Esophagus muscularis mucosa (tissue), 4 donors: Measurements from ENCODE around the gene ZNF621. TPM values are rescaled to one million over a fixed set of nuclear protein-coding genes. Genes with fewer than 3 reads are reported as not detected.

Experiments
- DNase-seq: peaks from one replicate; pipeline ENCODE4 v3.0.0-alpha.2; 2017; ENCODE audit errors: extremely low spot score
- H3K27ac ChIP-seq, 4 donors: fragments of 200-600 bp; sonication (generic); replicated peaks in 1 of 4; 1 replicate in 3 of 4; 2 replicates in 1 of 4; pipeline ENCODE4 v1.5.1; 2016 to 2019; ENCODE audit warnings: mild to moderate bottlenecking in 1 of 4
- H3K27me3 ChIP-seq, 4 donors: fragments of 200-600 bp; sonication (generic); one replicate each; pipeline versions ENCODE4 v1.5.1 to v1.6.0; 2016 to 2019
- H3K36me3 ChIP-seq, 4 donors: fragments of 200-600 bp; sonication (generic); one replicate each; pipeline ENCODE4 v1.5.1; 2016 to 2019
- H3K4me1 ChIP-seq, 4 donors: fragments of 200-600 bp; sonication (generic); one replicate each; pipeline ENCODE4 v1.5.1; 2016 to 2019
- H3K4me3 ChIP-seq, 4 donors: fragments of 200-600 bp; sonication (generic); 1 replicate in 2 of 4; 2 replicates in 2 of 4; pipeline ENCODE4 v1.5.1; 2016 to 2019; ENCODE audit warnings: mild to moderate bottlenecking in 4 of 4, moderate library complexity in 1 of 4
- H3K9me3 ChIP-seq, 4 donors: fragments of 200-600 bp; sonication (generic); 1 replicate in 3 of 4; 2 replicates in 1 of 4; pipeline ENCODE4 v1.5.1; 2016 to 2019
- EP300 ChIP-seq: sonication (generic); formaldehyde crosslinking; IDR thresholded peaks from one replicate; pipeline ENCODE4 v1.6.1; 2017; ENCODE audit warnings: antibody characterized with exemption
- POLR2A ChIP-seq: fragments of 450-650 bp; IDR thresholded peaks from one replicate; pipeline ENCODE4 v1.6.1; 2017; ENCODE audit warnings: antibody characterized with exemption, moderate library complexity, mild to moderate bottlenecking, low read depth
- POLR2AphosphoS5 ChIP-seq, 2 donors: sonication (generic); formaldehyde crosslinking; IDR thresholded peaks; one replicate each; pipeline ENCODE4 v1.6.1; 2017; ENCODE audit warnings: antibody characterized with exemption in 2 of 2
- WGBS: methylation state at CpG from one replicate; pipeline ENCODE4 v1.1.5; 2018; 5-methylcytosine and 5-hydroxymethylcytosine counted together
- intact Hi-C: fragments of 100-400 bp; cut with DNase I; formaldehyde crosslinking; loops from one replicate; pipeline ENCODE4 v1.15.1; 2023
- total RNA-seq, 4 donors: library from RNA; depleted of rRNA; stranded (reverse); fragments of >200 nt; gene quantifications; one replicate each; pipeline versions ENCODE4 v1.1.0 to v1.2.1, GENCODE V29; 2016
- TF ChIP-seq, protein P1 (sequence below), 3 experiments: fragments of 200-600 bp in 2 of 3; fragments of 450-650 bp in 1 of 3; sonication (generic) in 2 of 3; IDR thresholded peaks; one replicate each; pipeline ENCODE4 v1.5.1; 2017 to 2019; ENCODE audit warnings: antibody characterized with exemption in 3 of 3, mild to moderate bottlenecking in 2 of 3, moderate library complexity in 1 of 3

ZNF621 gene
- 10 to 100 TPM; 12.9 to 22.8 (median 16.8) TPM for total RNA-seq

DNA sequence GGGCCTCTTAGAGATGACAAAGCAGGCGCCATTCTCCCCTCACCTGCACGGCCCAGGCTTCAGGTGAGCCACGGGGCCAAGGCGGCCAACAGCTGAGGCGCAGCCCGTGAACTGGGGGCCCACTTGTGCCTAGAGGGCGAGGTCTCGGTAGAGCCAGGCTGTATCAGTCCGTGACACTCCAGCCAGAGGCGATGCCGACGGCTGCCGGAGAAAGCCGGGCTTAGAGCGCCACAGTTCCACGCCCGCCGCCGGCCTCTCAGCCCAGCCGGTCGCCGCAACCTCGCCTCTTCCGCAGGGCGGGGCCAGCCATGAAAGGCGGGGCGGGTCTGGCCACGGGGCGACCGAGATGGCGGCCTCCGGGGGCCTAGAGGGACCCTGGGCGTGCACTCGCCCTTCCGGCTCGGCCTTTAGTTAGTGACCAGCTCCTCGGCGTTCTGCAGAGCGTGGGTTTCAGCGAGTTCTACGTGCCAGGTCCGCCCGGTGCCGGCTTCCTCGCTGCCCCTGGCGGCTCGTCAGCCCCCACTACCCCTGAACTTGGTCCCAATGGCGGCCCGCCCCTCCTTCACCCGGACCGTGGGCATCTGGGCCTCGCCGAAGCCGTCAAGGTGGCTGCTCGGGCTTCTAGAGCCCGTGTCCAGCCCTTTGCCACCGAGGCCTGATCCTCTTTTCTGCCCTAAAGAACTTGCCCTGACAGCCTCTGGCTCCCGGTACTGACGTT, at the start of gene ZNF621:
TSS of gene ZNF621 (plus strand) at position 393 of the 718 bp plus-strand sequence. CDS start 881 bp downstream, outside the sequence.
- H3K4me3 ChIP-seq: peak within 1 kb of the TSS; percentile 67 to 93 (median 82)
- no peaks in the 10 kb centered on the region for H3K27me3 ChIP-seq
- 10% methylated on average over 4 of the region's 59 CpGs for WGBS
- intact Hi-C loops: loop anchor here (5.0 kb wide), 2 partner anchors 47 to 67 kb away; partner anchors contain the start of genes RPL14 and ZNF619
- H3K4me1 ChIP-seq: peaks cover 17 to 34% (median 22%) of the 10 kb centered on the region in 4 donors
- H3K9me3 ChIP-seq: no peaks in the 10 kb centered on the region
- DNase-seq: peak; percentile 95
- peak within 1 kb of the TSS; percentile 82 to 92 (median 90) for H3K27ac ChIP-seq
- TF ChIP-seq POLR2AphosphoS5 (IDR thresholded peaks at IDR 0.05): peak; percentile 90 to 96
- peak; percentile 62 for TF ChIP-seq POLR2A
- no peak for TF ChIP-seq EP300
- TF ChIP-seq, protein P1, sequence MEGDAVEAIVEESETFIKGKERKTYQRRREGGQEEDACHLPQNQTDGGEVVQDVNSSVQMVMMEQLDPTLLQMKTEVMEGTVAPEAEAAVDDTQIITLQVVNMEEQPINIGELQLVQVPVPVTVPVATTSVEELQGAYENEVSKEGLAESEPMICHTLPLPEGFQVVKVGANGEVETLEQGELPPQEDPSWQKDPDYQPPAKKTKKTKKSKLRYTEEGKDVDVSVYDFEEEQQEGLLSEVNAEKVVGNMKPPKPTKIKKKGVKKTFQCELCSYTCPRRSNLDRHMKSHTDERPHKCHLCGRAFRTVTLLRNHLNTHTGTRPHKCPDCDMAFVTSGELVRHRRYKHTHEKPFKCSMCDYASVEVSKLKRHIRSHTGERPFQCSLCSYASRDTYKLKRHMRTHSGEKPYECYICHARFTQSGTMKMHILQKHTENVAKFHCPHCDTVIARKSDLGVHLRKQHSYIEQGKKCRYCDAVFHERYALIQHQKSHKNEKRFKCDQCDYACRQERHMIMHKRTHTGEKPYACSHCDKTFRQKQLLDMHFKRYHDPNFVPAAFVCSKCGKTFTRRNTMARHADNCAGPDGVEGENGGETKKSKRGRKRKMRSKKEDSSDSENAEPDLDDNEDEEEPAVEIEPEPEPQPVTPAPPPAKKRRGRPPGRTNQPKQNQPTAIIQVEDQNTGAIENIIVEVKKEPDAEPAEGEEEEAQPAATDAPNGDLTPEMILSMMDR (IDR thresholded peaks at IDR 0.05): no peak
- H3K36me3 ChIP-seq: peaks cover 15 to 37% (median 24%) of the 10 kb centered on the region in 4 donors

DNA sequence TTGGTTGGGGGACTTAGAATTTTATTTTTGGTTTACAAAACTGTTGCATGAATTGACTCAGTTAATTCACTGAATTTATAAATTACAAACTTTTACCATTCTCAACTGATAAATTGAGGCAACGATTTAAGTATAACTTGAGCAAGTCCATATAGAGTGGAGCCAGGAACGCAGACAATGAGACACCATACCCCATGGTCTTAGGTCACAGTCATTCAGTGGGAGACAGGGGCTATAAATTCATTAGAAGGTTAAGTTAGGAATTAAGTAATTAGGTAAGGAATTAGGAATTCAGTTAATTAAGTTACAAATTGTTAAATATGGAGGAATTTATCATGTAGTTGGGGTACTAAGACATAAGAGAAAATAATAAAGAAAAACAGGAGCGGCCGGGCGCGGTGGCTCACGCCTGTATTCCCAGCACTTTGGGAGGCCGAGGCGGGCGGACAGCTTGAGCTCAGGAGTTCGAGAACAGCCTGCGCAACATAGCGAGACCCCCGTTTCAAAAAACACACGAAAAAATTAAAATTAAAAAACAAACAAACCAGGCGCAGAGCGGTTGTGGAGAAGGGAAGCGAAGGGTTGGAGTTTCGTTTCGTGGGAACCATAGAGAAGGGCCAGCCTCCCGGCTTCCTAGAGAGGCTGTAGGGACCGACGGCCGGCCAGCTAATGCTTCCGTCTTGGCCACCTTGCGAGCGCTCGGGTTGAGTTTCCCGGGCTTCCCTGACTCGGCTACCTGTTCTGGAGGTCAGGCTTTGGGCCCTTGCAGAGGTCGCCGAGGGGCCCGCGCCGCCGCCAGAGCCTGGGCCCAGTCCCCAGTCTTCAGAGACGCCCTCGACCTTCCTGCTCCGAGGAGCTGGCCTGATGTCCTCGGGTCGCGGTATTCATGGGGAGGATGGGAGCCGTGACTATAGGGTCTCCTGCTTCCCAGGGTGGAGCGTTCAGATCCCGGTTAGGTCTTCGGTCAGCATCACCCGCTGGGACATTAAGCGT, 48.0 kb upstream of the ZNF621 start, which contains the start of gene ZNF619:
TSS of gene ZNF619 (plus strand) at position 645 of the 993 bp plus-strand sequence. CDS start 858 bp downstream, outside the sequence.
- Histone ChIP-seq H3K27me3 (no peaks in the 10 kb centered on the region), H3K4me3 (peak within 1 kb of the TSS; percentile 66 to 88 (median 72)), H3K36me3 (peaks cover 12 to 30% (median 21%) of the 10 kb centered on the region in 4 donors), H3K4me1 (peaks cover 7 to 15% (median 13%) of the 10 kb centered on the region in 4 donors), H3K9me3 (no peaks in the 10 kb centered on the region), H3K27ac (peak within 1 kb of the TSS; percentile 71 to 75 (median 73))
- intact Hi-C loops: loop anchor here (5.0 kb wide), 1 partner anchor 46 kb away; the partner anchor contains the start of gene ZNF621
- TF ChIP-seq, protein P1 (IDR thresholded peaks at IDR 0.05): no peak
- peak; percentile 28 to 52 for TF ChIP-seq POLR2AphosphoS5 (IDR thresholded peaks at IDR 0.05)
- DNase-seq: peak; percentile 95
- 14% methylated on average over 46 of the region's 48 CpGs for WGBS

DNA sequence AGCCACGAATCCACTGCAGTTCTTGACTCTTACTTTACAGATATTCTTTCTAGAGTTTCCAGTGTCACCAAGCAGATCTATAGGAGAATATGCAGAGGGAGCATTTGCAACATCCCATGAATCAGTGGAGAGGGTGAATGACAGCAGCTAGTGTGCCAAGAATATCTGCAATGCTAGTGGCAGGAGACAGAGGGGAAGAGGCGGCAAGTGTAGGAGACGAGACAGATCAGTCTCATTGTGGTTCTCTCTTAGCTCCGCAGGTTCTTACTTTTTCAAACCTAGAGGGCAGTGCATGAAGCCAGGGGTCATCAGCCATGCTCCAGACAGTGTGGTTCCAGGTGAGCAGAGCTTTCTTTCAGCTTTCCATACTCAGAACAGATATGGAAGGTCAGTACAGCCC, 47.1 kb upstream of the ZNF621 start:
- H3K36me3 ChIP-seq: peaks cover 21 to 39% (median 28%) of the 10 kb centered on the region in 4 donors
- H3K4me1 ChIP-seq: peaks cover 7 to 15% (median 13%) of the 10 kb centered on the region in 4 donors
- TF ChIP-seq EP300 (no peak), POLR2A (no peak), POLR2AphosphoS5 (IDR thresholded peaks at IDR 0.05) (no peak)
- TF ChIP-seq, protein P1 (IDR thresholded peaks at IDR 0.05): no peak
- H3K27me3 ChIP-seq: no peaks in the 10 kb centered on the region
- peak overlapping the region; percentile 66 to 88 (median 72) for H3K4me3 ChIP-seq
- WGBS: 59% methylated on average over 4 of the region's 4 CpGs
- intact Hi-C loops: loop anchor here (5.0 kb wide), 1 partner anchor 45 kb away; the partner anchor contains the start of gene ZNF621
- H3K9me3 ChIP-seq: no peaks in the 10 kb centered on the region
- DNase-seq: no peak
- H3K27ac ChIP-seq: no peak overlapping the region

DNA sequence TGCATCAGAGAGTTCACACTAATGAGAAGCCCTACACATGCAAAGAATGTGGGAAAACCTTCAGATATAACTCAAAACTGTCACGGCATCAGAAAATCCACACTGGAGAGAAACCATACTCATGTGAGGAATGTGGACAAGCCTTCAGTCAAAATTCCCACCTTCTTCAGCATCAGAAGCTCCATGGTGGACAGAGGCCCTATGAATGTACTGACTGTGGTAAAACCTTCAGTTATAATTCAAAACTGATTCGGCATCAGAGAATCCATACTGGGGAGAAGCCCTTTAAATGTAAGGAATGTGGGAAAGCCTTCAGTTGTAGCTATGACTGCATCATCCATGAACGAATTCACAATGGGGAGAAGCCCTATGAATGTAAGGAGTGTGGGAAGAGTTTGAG, 37.6 kb upstream of the ZNF621 start:
- H3K27ac ChIP-seq: no peak overlapping the region
- H3K4me1 ChIP-seq: no peaks in the 10 kb centered on the region
- H3K27me3 ChIP-seq: no peaks in the 10 kb centered on the region
- peaks cover 0 to 23% (median 18%) of the 10 kb centered on the region in 4 donors for H3K9me3 ChIP-seq
- peaks cover 55 to 74% (median 58%) of the 10 kb centered on the region in 4 donors for H3K36me3 ChIP-seq
- TF ChIP-seq POLR2AphosphoS5 (IDR thresholded peaks at IDR 0.05): no peak
- intact Hi-C loops: no loop called here
- DNase-seq: no peak
- 93% methylated on average over 3 of the region's 3 CpGs for WGBS
- H3K4me3 ChIP-seq: no peak overlapping the region
